GM20000 (cell line): ENCODE results near the gene CAMK2G.

Experiments
- DNase-seq: peaks from one replicate; pipeline ENCODE4 v3.0.0; 2012; ENCODE audit warnings: low spot score
- TF ChIP-seq, protein P1 (sequence below): IDR thresholded peaks from 2 replicates; pipeline ENCODE4 v1.5.1; 2012; ENCODE audit warnings: mild to moderate bottlenecking, control low read depth; ENCODE audit errors: extremely low read depth, missing control alignments

The CAMK2G gene

GRCh38 chr10:73806176-73806950, 68.0 kb downstream of the CAMK2G start:
- no peak for DNase-seq
- TF ChIP-seq, protein P1, sequence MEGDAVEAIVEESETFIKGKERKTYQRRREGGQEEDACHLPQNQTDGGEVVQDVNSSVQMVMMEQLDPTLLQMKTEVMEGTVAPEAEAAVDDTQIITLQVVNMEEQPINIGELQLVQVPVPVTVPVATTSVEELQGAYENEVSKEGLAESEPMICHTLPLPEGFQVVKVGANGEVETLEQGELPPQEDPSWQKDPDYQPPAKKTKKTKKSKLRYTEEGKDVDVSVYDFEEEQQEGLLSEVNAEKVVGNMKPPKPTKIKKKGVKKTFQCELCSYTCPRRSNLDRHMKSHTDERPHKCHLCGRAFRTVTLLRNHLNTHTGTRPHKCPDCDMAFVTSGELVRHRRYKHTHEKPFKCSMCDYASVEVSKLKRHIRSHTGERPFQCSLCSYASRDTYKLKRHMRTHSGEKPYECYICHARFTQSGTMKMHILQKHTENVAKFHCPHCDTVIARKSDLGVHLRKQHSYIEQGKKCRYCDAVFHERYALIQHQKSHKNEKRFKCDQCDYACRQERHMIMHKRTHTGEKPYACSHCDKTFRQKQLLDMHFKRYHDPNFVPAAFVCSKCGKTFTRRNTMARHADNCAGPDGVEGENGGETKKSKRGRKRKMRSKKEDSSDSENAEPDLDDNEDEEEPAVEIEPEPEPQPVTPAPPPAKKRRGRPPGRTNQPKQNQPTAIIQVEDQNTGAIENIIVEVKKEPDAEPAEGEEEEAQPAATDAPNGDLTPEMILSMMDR: no peak

DNA sequence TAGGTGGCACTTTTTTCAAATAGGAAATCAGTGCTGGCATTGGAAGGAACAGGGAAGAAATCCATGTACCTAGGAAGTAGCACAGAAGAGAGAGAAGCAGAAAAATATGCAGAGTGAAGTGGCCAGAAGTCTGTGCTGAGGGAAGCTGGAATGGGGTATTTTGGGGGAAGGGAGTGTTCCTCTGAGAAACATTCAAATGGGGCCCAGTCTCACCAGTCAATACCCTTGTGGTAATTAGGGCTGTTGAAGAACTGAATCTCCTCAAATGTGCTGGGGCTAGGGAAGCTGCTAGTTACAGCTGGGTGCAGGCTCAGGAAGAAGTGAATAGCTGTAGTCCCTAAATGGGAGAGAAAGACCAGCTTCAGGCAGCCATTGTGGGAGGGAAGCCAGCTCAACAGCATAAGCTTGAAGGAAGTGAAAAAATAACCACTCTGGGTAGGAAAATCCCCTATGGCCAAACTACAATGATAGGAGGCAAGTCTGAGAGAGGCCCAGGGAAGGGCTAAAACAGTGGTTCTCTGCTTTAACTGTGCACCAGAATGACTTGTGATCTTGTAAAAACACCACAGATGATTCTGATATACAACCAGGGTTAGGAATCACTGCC, 70.6 kb downstream of the CAMK2G start:
- DNase-seq: peak; percentile 85
- TF ChIP-seq, protein P1: no peak

- TF ChIP-seq, protein P1: no peak
- no peak for DNase-seq
Observed at GRCh38 chr10:73802276-73802991, 71.9 kb downstream of the CAMK2G start.

- TF ChIP-seq, protein P1: no peak
- DNase-seq: no peak
Observed at GRCh38 chr10:73801253-73801590, 73.1 kb downstream of the CAMK2G start.

DNA sequence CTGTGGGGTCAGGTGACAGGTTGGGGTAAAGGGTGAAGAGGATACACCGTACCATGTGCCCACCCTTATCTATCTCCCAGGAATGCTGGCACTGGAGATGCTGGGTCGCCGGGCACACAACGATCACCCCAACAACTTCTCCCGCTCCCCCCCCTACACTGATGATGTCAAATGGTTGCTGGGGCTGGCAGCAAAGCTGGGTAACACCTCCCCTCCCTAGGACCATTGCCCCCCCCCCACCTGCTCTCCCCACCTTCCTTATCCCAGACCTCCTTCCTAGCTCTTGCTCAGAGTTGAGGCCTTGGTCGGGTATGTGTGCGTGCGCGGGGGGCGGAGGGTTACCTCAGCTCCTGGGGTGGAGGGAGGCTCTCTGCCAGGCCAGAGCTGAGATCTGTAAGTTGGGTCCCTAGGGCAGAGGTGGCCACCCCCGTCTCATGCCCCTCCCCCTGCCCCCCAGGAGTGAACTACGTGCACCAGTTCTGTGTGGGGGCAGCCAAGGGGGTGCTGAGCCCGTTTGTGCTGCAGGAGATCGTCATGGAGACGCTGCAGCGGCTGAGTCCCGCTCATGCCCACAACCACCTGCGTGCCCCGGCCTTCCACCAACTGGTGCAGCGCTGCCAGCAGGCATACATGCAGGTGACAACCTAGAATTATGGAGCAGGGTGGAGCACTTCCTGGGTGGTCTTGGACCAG, 73.6 kb downstream of the CAMK2G start:
- TF ChIP-seq, protein P1: no peak
- DNase-seq: no peak

DNA sequence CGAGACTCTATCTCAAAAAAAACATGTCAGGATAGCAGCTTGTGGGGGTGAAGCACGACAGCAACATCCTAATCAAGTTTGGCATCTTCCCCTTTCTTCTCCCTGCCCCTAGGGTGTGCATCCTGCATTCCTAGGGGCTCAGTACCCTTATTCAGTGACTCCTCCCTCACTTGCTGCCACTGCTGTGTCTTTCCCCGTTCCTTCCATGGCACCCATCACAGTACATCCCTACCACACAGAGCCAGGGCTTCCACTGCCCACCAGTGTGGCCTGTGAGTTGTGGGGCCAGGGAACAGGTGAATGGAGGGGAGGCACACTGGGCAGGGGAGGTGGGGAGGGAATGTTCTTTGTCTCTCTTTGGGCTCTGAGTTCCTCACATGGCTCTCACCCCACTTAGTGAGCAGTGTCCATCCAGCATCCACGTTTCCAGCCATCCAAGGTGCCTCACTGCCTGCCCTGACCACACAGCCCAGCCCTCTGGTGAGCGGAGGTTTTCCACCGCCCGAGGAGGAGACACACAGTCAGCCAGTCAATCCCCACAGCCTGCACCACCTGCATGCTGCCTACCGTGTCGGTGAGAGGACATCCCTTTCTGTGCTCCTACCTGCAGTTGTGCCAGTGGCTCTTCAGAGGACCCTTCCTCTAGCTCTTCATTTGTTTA, 74.3 kb downstream of the CAMK2G start:
- TF ChIP-seq, protein P1: no peak

More for the DNA sequence above, 74.3 kb downstream of the CAMK2G start:
- DNase-seq: no peak
